Spleen (tissue), 11 donors: Measurements from ENCODE around the gene P2RX1. TPM values are rescaled to one million over a fixed set of nuclear protein-coding genes. Genes with fewer than 3 reads are reported as not detected.

ENCODE experiments used
- DNase-seq: peaks from one replicate; pipeline ENCODE4 v3.0.0-alpha.2; 2020
- H3K27ac ChIP-seq, 8 donors: fragments of 200-600 bp; sonication (generic) in 7 of 8; 1 replicate in 4 of 8; 2 replicates in 4 of 8; pipeline versions ENCODE4 v1.5.0 to v1.8.0; 2016 to 2021; ENCODE audit warnings: inconsistent platforms in 4 of 8, mild to moderate bottlenecking in 4 of 8, moderate library complexity in 1 of 8
- H3K27me3 ChIP-seq, 7 donors: fragments of 200-600 bp; sonication (generic) in 6 of 7; replicated peaks in 1 of 7; 1 replicate in 4 of 7; 2 replicates in 3 of 7; pipeline versions ENCODE4 v1.5.0 to v1.8.0; 2016 to 2021; ENCODE audit warnings: inconsistent platforms in 3 of 7, mild to moderate bottlenecking in 1 of 7
- H3K36me3 ChIP-seq, 6 donors: fragments of 200-600 bp; sonication (generic) in 5 of 6; 1 replicate in 4 of 6; 2 replicates in 2 of 6; pipeline versions ENCODE4 v1.5.0 to v1.8.0; 2016 to 2021; ENCODE audit warnings: inconsistent platforms in 2 of 6
- H3K4me1 ChIP-seq, 6 donors: fragments of 200-600 bp; sonication (generic) in 5 of 6; 1 replicate in 3 of 6; 2 replicates in 3 of 6; pipeline versions ENCODE4 v1.5.0 to v1.8.0; 2016 to 2021; ENCODE audit warnings: inconsistent platforms in 3 of 6
- H3K4me3 ChIP-seq, 8 donors: fragments of 200-600 bp; sonication (generic) in 7 of 8; 1 replicate in 4 of 8; 2 replicates in 4 of 8; pipeline versions ENCODE4 v1.5.0 to v1.8.0; 2016 to 2021; ENCODE audit warnings: inconsistent platforms in 4 of 8, mild to moderate bottlenecking in 4 of 8, moderate library complexity in 2 of 8
- H3K9me3 ChIP-seq, 8 donors: fragments of 200-600 bp; sonication (generic) in 7 of 8; 1 replicate in 4 of 8; 2 replicates in 4 of 8; pipeline versions ENCODE4 v1.5.0 to v1.8.0; 2016 to 2021; ENCODE audit warnings: inconsistent platforms in 4 of 8
- CTCF ChIP-seq, 11 experiments: fragments of 200-600 bp in 7 of 11; fragments of 450-650 bp in 4 of 11; sonication (generic) in 4 of 11; IDR thresholded peaks in 8 of 11; conservative IDR thresholded peaks in 3 of 11; 1 replicate in 7 of 11; 2 replicates in 4 of 11; pipeline versions ENCODE4 v1.4.0 to v1.8.0; 2016 to 2021; ENCODE audit warnings: antibody characterized with exemption in 11 of 11, inconsistent platforms in 4 of 11, mild to moderate bottlenecking in 1 of 11
- POLR2A ChIP-seq, 3 donors: fragments of 450-650 bp; IDR thresholded peaks; one replicate each; pipeline ENCODE4 v1.5.1; 2017; ENCODE audit warnings: antibody characterized with exemption in 3 of 3, mild to moderate bottlenecking in 1 of 3
- POLR2AphosphoS5 ChIP-seq, 3 donors: sonication (generic); formaldehyde crosslinking; IDR thresholded peaks; one replicate each; pipeline ENCODE4 v1.5.1; 2017; ENCODE audit warnings: antibody characterized with exemption in 3 of 3
- WGBS, 5 donors: extraction: QIAGEN DNeasy Blood & Tissue Kit in 3 of 5; methylation state at CpG; one replicate each; pipeline versions ENCODE4 v1.1.5 to v1.1.7; 2013 to 2018; 5-methylcytosine and 5-hydroxymethylcytosine counted together
- intact Hi-C: fragments of 100-400 bp; cut with DNase I; formaldehyde crosslinking; loops from one replicate; pipeline ENCODE4 v1.15.0; 2023; ENCODE audit warnings: low total_unique reads
- polyA plus RNA-seq, 3 donors: library from polyadenylated mRNA; stranded (reverse); fragments of 200-250 nt; gene quantifications; one replicate each; pipeline ENCODE4 v1.2.1, GENCODE V29; 2013
- total RNA-seq, 7 donors: library from RNA; depleted of rRNA in 3 of 7; stranded (reverse); fragments of >200 nt in 3 of 7; fragmentation: NEBNext Ultra II Directional in 4 of 7; extraction: Animal tissue kit (Norgen Biotek cat#: 25700) in 4 of 7; gene quantifications; one replicate each; pipeline versions ENCODE4 v1.1.0 to v1.2.1, GENCODE V29; 2016 to 2021
- donor health status: healthy with polysubstance abuse.
- donor health status: DM: no; HTN: no; CAD: no; lungs with moderate emphysema.
- donor health status: DM: no; HTN: no; CAD: no.
- donor health status: Bipolar disorder and iron deficiency.
- donor health status: healthy.
- donor health status: DM: no; HTN: no; CAD: no.
- donor health status: DM: yes; HTN: yes; CAD: no.

P2RX1 gene
- total and polyA plus RNA-seq, 10 donors, result 9.2 to 46.3 (median 21.7) TPM

- Histone ChIP-seq H3K9me3 (no peaks in the 10 kb centered on the region), H3K27ac (peak overlapping the region in 4 of 8 donors; percentile 72 to 95 (median 89)), H3K4me1 (peaks cover 14 to 77% (median 46%) of the 10 kb centered on the region in 6 donors), H3K36me3 (peaks cover 0 to 29% (median 3%) of the 10 kb centered on the region in 6 donors), H3K27me3 (no peaks in the 10 kb centered on the region), H3K4me3 (no peak overlapping the region)
- intact Hi-C loops, result no loop called here
- no peak for DNase-seq
- TF ChIP-seq POLR2A (IDR thresholded peaks at IDR 0.05) (no peak), CTCF (IDR thresholded peaks at IDR 0.05 in 8 of 11, conservative IDR thresholded peaks at IDR 0.05 in 3 of 11) (no peak), POLR2AphosphoS5 (IDR thresholded peaks at IDR 0.05) (no peak)
- whole genome bisulfite sequencing, 5 donors, result 80 to 92% (median 83%) methylated on average over 9 of the region's 9 CpGs
Measured at GRCh38 chr17:3887804-3888203, 28.5 kb downstream of the P2RX1 start.

- peak overlapping the region in 7 of 8 donors; percentile 72 to 95 (median 88) for H3K27ac ChIP-seq
- peaks cover 14 to 74% (median 44%) of the 10 kb centered on the region in 6 donors for H3K4me1 ChIP-seq
- TF ChIP-seq CTCF (IDR thresholded peaks at IDR 0.05 in 8 of 11, conservative IDR thresholded peaks at IDR 0.05 in 3 of 11), result no peak
- TF ChIP-seq POLR2A (IDR thresholded peaks at IDR 0.05), result no peak
- TF ChIP-seq POLR2AphosphoS5 (IDR thresholded peaks at IDR 0.05), result no peak
- WGBS, 5 donors, result 59 to 88% (median 66%) methylated on average over 2 of the region's 2 CpGs
- no peaks in the 10 kb centered on the region for H3K9me3 ChIP-seq
- no peak for DNase-seq
- intact Hi-C loops, result no loop called here
- H3K36me3 ChIP-seq, result peaks cover 0 to 33% (median 4%) of the 10 kb centered on the region in 6 donors
- peak overlapping the region in 1 of 8 donors; percentile 49 for H3K4me3 ChIP-seq
- no peaks in the 10 kb centered on the region for H3K27me3 ChIP-seq
Measured at GRCh38 chr17:3887394-3887793, 28.9 kb downstream of the P2RX1 start.

GRCh38 chr17:3886776-3887175 is 29.5 kb downstream of the P2RX1 start:
- WGBS, 5 donors, result 18 to 41% (median 34%) methylated on average over 10 of the region's 10 CpGs
- DNase-seq, result peak; percentile 88
- no peaks in the 10 kb centered on the region for H3K9me3 ChIP-seq
- peak overlapping the region in 7 of 8 donors; percentile 72 to 95 (median 88) for H3K27ac ChIP-seq
- TF ChIP-seq POLR2A (IDR thresholded peaks at IDR 0.05) (no peak), POLR2AphosphoS5 (IDR thresholded peaks at IDR 0.05) (peak; percentile 68 to 86 (median 70))
- peaks cover 12 to 68% (median 38%) of the 10 kb centered on the region in 6 donors for H3K4me1 ChIP-seq
- intact Hi-C loops, result no loop called here
- H3K4me3 ChIP-seq, result peak overlapping the region in 1 of 8 donors; percentile 49
- peaks cover 0 to 39% (median 4%) of the 10 kb centered on the region in 6 donors for H3K36me3 ChIP-seq
- H3K27me3 ChIP-seq, result no peaks in the 10 kb centered on the region

GRCh38 chr17:3885970-3886369 is 30.3 kb downstream of the P2RX1 start:
- peaks cover 0 to 45% (median 4%) of the 10 kb centered on the region in 6 donors for H3K36me3 ChIP-seq
- peaks cover 8 to 60% (median 31%) of the 10 kb centered on the region in 6 donors for H3K4me1 ChIP-seq
- no peak for DNase-seq
- intact Hi-C loops, result no loop called here
- 81 to 94% (median 87%) methylated on average over 3 to 4 of the region's 4 CpGs for WGBS, 5 donors
- no peak overlapping the region for H3K4me3 ChIP-seq
- peak overlapping the region in 4 of 8 donors; percentile 88 to 95 (median 89) for H3K27ac ChIP-seq
- TF ChIP-seq POLR2AphosphoS5 (IDR thresholded peaks at IDR 0.05), result no peak
- TF ChIP-seq CTCF (IDR thresholded peaks at IDR 0.05 in 8 of 11, conservative IDR thresholded peaks at IDR 0.05 in 3 of 11), result no peak
- TF ChIP-seq POLR2A (IDR thresholded peaks at IDR 0.05), result no peak
- no peaks in the 10 kb centered on the region for H3K27me3 ChIP-seq
- no peaks in the 10 kb centered on the region for H3K9me3 ChIP-seq
